MM.1S (cell line): ENCODE results near the gene SAMD5.

Experiments used
- EZH2phosphoT487 ChIP-seq: fragments of 300-600 bp; sonication (generic); IDR thresholded peaks from 2 replicates; pipeline ENCODE4 v1.6.1; 2018; ENCODE audit warnings: antibody characterized with exemption, low read length
- TF ChIP-seq, protein P1 (sequence below): fragments of 300-600 bp; sonication (generic); IDR thresholded peaks from 2 replicates; pipeline ENCODE4 v1.5.1; 2016; ENCODE audit warnings: antibody characterized with exemption, low read length, mixed read lengths

DNA sequence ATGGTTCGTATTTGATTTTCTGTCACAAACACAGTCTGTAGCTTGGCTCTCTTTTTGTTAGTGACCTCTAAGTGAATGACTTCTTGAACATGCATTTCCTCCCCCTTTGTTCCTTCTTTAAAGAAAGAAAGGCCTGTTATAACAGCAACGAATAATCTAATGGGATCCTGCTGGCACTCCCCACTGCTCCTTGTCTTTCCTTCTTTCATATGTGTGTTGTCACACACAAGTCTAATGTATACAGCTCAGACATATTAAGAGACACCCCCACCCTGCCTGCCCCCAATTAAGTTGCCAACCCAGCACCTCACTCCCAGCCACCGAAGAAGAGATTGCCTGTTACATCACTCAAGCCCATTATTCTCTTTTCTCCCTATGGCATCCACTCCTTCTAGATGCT is 4.9 kb upstream of the SAMD5 start:
- TF ChIP-seq, protein P1, sequence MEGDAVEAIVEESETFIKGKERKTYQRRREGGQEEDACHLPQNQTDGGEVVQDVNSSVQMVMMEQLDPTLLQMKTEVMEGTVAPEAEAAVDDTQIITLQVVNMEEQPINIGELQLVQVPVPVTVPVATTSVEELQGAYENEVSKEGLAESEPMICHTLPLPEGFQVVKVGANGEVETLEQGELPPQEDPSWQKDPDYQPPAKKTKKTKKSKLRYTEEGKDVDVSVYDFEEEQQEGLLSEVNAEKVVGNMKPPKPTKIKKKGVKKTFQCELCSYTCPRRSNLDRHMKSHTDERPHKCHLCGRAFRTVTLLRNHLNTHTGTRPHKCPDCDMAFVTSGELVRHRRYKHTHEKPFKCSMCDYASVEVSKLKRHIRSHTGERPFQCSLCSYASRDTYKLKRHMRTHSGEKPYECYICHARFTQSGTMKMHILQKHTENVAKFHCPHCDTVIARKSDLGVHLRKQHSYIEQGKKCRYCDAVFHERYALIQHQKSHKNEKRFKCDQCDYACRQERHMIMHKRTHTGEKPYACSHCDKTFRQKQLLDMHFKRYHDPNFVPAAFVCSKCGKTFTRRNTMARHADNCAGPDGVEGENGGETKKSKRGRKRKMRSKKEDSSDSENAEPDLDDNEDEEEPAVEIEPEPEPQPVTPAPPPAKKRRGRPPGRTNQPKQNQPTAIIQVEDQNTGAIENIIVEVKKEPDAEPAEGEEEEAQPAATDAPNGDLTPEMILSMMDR, result no peak
- TF ChIP-seq EZH2phosphoT487, result no peak
